Fibroblast of the aortic adventitia (primary cell): ENCODE results near the gene ACOXL. TPM values are rescaled to one million over a fixed set of nuclear protein-coding genes. Genes with fewer than 3 reads are reported as not detected.

Source experiments
- DNase-seq: peaks from one replicate; pipeline ENCODE4 v3.0.0-alpha.2; 2010; ENCODE audit warnings: low read depth
- H3K4me3 ChIP-seq: 2 replicates; pipeline ENCODE4 v1.5.1; 2011; ENCODE audit warnings: low read depth, mild to moderate bottlenecking, control low read depth, low read length, moderate library complexity
- total RNA-seq: library from RNA; depleted of rRNA; stranded (reverse); fragments of >200 nt; gene quantifications from 2 replicates; pipeline ENCODE4 v1.2.3, GENCODE V29; 2012; ENCODE audit warnings: low replicate concordance
- TF ChIP-seq, protein P1 (sequence below): IDR thresholded peaks from 2 replicates; pipeline ENCODE4 v1.5.1; 2011; ENCODE audit warnings: mild to moderate bottlenecking, low read length, control low read depth, inconsistent platforms; ENCODE audit not compliant: insufficient read depth

The ACOXL gene
- total RNA-seq, 1 donor, result not detected

DNA sequence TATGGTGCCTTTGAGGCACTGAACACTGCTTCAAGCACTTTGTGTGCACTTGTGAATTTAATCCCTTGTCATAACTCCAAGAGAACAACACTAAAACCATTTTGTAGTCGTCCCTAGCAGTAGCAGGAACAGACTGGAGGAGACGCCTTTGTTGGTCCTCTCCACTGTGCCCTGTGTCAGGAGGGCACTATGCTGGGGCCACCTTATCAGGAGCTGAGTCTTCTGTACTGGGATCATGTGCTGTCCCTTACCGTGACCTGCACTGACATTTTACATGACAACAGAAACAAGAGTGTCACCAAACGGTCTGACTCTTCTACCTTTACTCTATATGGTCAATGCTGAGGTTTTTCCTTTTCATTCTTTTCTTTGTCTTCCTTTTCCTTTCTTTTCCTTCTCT, 62.0 kb downstream of the ACOXL start:
- DNase-seq, result no peak
- H3K4me3 ChIP-seq, result no peak overlapping the region
- TF ChIP-seq, protein P1, sequence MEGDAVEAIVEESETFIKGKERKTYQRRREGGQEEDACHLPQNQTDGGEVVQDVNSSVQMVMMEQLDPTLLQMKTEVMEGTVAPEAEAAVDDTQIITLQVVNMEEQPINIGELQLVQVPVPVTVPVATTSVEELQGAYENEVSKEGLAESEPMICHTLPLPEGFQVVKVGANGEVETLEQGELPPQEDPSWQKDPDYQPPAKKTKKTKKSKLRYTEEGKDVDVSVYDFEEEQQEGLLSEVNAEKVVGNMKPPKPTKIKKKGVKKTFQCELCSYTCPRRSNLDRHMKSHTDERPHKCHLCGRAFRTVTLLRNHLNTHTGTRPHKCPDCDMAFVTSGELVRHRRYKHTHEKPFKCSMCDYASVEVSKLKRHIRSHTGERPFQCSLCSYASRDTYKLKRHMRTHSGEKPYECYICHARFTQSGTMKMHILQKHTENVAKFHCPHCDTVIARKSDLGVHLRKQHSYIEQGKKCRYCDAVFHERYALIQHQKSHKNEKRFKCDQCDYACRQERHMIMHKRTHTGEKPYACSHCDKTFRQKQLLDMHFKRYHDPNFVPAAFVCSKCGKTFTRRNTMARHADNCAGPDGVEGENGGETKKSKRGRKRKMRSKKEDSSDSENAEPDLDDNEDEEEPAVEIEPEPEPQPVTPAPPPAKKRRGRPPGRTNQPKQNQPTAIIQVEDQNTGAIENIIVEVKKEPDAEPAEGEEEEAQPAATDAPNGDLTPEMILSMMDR, result no peak

- H3K4me3 ChIP-seq, result no peak overlapping the region
- no peak for DNase-seq
- TF ChIP-seq, protein P1, result no peak
These were observed 62.6 kb downstream of the ACOXL start for GRCh38 chr2:110794951-110795350.

DNA sequence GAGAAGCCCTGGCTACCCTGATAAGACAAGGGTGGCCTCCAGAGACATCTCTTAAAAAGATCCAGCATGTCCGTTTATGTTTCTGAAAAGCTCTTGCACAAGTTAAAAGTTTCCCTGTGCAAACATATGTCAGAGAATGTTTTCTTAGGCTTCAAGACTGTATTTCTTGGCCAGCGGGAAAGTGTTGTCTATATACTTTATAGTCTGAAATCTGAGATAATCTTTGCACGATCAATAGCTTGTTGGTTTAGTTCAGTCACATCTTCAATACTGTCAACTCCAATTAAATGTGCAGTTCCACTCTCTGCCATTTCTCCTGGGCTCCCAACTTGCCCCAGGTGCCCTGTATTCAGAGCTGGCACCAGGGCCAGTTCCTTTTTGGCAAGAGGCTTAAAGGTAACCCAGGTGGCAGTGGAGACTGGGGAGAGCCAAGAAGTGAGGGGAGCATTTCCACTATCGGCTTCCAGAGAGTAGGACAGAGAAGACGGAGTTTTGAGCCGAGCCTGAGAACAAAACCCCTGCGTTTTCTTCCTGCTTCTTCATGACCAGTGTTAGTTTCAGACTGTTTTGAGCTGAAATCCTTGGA, 64.4 kb downstream of the ACOXL start:
- TF ChIP-seq, protein P1, result no peak
- DNase-seq, result peak; percentile 27
- H3K4me3 ChIP-seq, result no peak overlapping the region

- TF ChIP-seq, protein P1, result no peak
- DNase-seq, result no peak
- no peak overlapping the region for H3K4me3 ChIP-seq
These were observed 67.0 kb downstream of the ACOXL start for GRCh38 chr2:110799376-110799775.

DNA sequence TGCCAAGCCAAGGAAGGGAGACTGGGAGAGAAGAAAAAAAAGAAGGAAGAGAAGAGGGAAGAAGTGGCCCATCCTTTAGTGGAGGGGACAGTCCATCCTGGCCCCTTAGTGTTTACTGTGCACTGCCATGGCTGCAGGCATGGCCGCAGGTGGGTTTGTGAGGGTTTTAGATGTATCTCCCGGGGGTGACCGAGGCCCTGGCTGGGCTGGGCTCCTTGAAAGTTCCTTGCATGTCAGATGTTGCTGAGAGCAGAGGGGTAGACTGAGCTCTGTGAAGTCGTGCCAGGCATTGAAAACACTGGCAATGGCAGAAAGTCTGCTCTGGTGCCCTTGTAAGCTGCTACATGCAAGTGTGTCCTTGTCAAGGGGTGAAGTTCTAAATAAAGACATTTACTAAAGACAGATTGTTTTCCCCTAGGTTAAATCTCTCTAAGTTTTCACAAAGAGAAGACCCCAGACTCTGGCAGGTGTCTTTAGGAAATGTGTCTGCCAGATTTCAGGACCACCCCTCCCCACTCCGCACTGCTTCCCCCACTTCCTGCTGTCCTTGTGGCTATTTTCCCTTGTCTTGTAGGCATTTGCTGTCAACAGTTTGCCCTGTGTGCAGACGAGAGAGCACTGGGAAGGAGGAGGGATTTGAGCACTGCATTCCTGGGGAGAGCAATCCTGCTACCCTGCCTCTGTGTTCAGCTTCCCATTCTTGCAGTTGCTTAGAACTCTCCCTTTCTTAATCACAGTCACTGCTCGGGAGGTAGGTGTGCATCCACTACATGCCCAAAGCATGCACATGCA, 68.4 kb downstream of the ACOXL start:
- H3K4me3 ChIP-seq, result no peak overlapping the region
- TF ChIP-seq, protein P1, result no peak
- DNase-seq, result no peak

DNA sequence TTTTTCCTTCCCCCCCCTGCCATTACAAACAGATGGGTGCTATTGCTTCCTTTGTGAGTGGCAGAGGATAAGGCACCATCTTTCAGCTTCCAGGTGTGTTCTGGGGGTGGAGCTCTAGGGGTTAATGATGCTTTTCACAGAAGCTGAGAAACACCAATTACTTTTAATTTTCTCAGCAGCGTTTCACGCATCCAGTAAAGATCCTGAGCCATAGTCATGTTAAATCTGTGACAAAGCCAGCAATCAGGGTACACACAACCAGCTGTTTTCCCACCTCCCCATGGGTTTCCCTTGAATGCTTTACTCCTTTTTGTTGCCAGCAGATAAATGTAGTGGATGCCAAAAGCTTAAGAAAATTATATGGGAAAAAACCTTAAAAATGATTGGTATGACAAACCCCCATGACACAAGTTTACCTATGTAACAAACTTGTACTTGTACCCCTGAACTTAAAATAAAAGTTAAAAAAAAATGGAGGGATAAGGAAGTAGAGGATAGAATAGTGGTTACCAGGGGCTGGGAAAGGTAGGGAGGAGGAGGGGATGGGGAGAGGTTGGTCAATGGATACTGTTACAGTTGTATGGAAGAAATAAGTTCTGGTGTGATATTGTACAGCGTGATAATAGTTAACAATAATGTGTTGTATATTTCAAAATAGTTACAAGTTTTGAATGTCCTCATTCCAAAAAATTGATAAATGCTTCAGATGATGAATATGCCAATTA, 70.0 kb downstream of the ACOXL start:
- no peak for DNase-seq
- H3K4me3 ChIP-seq, result no peak overlapping the region
- TF ChIP-seq, protein P1, result no peak
